ENCODE measurements around the gene OR5K4.
"Not testable (repeated sequence)": the region's sequence is repeated elsewhere in the genome, so short reads cannot be mapped to it uniquely, and the experiment has no call there.

Gene OR5K4

DNA sequence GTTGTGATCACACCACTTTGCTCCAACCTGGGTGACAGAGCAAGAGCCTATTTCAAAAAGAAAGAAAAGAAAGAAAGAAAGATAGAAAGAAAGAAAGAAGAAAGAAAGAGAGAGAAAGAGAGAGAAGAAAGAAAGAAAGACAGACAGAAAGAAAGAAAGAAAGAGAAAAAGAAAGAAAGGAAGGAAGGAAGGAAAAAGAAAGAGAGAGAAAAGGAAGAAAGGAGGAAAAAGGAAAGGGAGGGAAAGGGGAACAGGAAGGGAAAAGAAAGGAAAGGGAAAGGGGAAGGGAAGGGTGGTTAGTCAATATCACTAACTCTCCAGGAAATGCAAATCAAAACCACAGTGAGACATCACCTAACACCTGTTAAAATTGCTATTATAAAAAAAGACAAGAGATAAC, 18.2 kb downstream of the OR5K4 start:
- TF ChIP-seq, protein P1, sequence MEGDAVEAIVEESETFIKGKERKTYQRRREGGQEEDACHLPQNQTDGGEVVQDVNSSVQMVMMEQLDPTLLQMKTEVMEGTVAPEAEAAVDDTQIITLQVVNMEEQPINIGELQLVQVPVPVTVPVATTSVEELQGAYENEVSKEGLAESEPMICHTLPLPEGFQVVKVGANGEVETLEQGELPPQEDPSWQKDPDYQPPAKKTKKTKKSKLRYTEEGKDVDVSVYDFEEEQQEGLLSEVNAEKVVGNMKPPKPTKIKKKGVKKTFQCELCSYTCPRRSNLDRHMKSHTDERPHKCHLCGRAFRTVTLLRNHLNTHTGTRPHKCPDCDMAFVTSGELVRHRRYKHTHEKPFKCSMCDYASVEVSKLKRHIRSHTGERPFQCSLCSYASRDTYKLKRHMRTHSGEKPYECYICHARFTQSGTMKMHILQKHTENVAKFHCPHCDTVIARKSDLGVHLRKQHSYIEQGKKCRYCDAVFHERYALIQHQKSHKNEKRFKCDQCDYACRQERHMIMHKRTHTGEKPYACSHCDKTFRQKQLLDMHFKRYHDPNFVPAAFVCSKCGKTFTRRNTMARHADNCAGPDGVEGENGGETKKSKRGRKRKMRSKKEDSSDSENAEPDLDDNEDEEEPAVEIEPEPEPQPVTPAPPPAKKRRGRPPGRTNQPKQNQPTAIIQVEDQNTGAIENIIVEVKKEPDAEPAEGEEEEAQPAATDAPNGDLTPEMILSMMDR (IDR thresholded peaks at IDR 0.05; ENCODE audit: extremely low read depth, missing control alignments) = no peak
- no peak for DNase-seq (ENCODE audit: low spot score)

DNA sequence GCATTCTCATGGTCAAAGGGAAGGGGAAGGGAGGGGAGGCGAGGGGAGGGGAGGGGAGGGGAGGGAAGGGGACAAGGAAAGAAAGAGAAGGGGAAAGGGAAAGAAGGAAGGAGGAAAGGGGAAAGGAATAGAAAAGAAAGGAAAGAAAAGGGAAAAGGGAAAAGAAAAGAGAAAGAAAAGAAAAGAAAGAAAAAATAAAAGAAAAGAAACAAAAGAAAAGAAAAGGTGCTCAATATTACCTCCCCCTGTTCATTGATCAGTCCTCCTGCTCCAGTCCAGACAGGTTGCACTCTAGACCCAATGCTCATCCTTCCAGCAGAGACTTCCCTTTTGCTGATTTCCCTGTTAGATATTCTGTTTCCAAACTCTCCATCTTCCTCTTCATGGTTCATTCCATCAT, 18.8 kb downstream of the OR5K4 start:
- DNase-seq (ENCODE audit: low spot score) = no peak
- TF ChIP-seq, protein P1 (IDR thresholded peaks at IDR 0.05; ENCODE audit: extremely low read depth, missing control alignments) = no peak

DNA sequence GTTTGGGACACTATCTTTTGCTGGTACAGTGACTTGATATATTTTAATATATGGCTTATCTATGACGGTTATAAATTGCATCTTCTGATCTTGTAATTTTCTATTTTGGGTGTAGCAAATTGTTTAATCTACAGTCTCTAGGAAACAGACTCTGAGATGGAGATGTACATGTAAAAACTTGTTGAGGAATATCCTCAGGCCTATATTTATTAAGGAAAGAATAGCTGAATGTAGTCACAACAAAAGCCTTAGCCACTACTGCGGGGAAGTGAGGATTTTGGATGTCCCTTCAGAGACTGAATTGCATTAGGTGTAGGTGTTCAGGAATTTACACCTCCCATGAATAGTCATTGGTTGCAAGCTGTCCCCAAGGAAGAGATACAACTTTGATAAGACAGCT, 23.0 kb downstream of the OR5K4 start:
- no peak for DNase-seq (ENCODE audit: low spot score)
- TF ChIP-seq, protein P1 (IDR thresholded peaks at IDR 0.05; ENCODE audit: extremely low read depth, missing control alignments) = no peak

DNA sequence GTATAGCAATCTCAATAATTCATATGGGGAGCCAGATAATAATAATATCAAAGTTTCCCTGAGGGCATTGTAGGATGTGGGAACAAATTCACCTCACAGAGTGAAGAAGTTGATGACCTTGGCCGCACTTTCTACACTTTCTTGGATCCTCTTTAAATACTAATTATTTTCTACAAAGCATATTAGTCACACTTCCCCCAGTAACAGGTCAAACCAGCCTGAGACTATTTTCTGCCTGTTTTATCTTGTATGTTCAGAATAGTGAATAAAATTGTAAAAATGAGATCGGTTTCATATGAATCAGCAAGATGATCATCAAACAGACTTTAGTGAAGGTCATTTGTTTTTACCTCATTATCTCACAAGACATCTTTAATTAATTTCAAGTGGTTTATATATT, 34.5 kb downstream of the OR5K4 start:
- no peak for DNase-seq (ENCODE audit: low spot score)
- TF ChIP-seq, protein P1 (IDR thresholded peaks at IDR 0.05; ENCODE audit: extremely low read depth, missing control alignments) = no peak

DNA sequence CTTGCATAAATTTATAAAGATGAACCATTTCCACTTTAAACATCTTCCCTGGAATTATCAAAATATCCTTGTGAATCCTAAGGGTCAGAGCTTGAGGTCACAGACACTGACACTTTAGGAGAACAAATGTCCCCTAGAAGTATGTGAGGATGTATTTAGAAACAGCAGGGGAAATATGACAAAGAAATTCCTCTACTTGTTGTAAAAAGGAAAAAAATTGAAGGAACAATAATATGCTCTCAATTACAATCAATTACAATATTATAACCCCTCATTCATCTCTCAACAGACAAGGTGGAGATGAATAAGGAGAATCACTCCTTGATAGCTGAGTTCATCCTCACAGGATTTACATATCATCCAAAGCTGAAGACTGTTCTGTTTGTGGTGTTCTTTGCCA, 36.7 kb downstream of the OR5K4 start, which contains the start of gene OR5K3:
OR5K3 (plus strand) TSS at position 301 of the 400 bp plus-strand sequence; CDS start at position 301, 0 bp downstream.
- TF ChIP-seq, protein P1 (IDR thresholded peaks at IDR 0.05; ENCODE audit: extremely low read depth, missing control alignments) = no peak
- no peak for DNase-seq (ENCODE audit: low spot score)

DNA sequence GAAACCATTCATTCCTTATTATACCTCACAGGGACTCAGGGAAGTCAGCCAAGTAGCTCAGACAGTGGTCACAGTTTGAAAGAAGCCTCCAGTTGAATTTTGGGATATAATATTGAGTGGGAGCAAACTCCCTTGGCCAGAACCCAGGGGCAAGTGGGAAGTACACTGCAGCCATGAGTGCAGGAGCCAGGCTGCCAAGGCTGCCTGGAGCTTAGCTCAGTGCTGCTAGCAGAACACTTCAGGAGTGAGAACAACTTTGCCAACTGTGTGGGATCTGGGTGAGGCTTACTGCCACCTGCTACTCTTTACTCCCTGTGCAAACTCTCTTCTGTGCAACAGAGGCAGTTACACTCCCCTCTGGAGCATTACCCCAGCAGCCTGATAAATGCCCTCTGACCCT, 41.4 kb downstream of the OR5K4 start:
- no peak for DNase-seq (ENCODE audit: low spot score)
- TF ChIP-seq, protein P1 (IDR thresholded peaks at IDR 0.05; ENCODE audit: extremely low read depth, missing control alignments) = no peak

DNA sequence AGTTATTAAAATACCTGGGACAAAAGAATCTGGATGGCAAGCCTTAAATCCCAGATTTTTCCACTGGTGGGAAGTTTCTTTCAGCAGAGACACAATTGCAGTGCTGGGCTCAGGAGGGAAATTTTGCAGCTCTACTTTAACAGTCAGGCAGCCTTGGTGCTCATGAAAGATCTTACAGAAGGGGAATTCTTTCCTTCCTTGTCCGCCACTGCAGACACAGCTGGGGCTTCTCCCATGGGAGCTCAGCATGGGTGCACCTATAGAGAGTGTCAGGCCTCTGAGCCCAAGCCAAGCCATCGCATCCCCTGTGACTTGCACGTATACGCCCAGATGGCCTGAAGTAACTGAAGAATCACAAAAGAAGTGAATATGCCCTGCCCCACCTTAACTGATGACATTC, 42.8 kb downstream of the OR5K4 start:
- DNase-seq (ENCODE audit: low spot score) = not testable (repeated sequence)

DNA sequence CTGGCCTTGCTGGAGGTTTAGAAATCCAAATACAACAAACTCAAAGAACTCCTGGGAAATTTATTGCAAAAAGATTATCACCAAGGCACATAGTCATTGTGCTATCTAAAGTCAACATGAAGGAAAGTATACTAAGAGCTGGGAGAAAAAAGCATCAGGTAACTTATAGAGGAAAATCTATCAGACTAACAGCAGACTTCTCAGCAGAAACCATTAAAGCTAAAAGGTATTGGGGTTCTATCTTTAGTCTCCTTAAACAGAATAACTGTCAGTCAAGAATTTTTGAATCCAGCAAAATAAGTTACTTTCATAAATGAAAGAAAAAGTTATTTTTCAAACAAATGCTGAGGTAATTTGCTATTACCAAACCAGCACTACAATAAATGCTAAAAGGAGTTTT, 44.9 kb downstream of the OR5K4 start:
- no peak for DNase-seq (ENCODE audit: low spot score)

More for the DNA sequence above, 44.9 kb downstream of the OR5K4 start:
- TF ChIP-seq, protein P1 (IDR thresholded peaks at IDR 0.05; ENCODE audit: extremely low read depth, missing control alignments) = no peak
